SK-N-SH (cell line): ENCODE results near the gene DIS3. TPM values are rescaled to one million over a fixed set of nuclear protein-coding genes. Genes with fewer than 3 reads are reported as not detected.
A peak's percentile ranks its signal among the peaks of the same experiment; 100 is the strongest.

Source experiments
- CTCF ChIA-PET: fragments of 300-600, 350-600 bp; formaldehyde crosslinking; extraction: SDS; loops from one replicate; lab custom pipeline; 2021; lab: Yijun Ruan, JAX
- POLR2A ChIA-PET: fragments of 350-600 bp; sonication (Branson Sonifier 250); formaldehyde crosslinking; extraction: SDS; loops from one replicate; lab custom pipeline; 2020; ENCODE audit warnings: antibody characterized with exemption, inconsistent platforms; lab: Yijun Ruan, JAX
- DNase-seq: peaks from one replicate; pipeline ENCODE4 v3.0.0; 2012
- H2AFZ ChIP-seq: fragments of 200-600 bp; sonication (generic); 2 replicates; pipeline ENCODE4 v1.8.1; 2016; ENCODE audit warnings: antibody characterized with exemption, mild to moderate bottlenecking, low read depth
- H3F3A ChIP-seq: fragments of 200-600 bp; sonication (generic); replicated peaks from 2 replicates; pipeline ENCODE3; 2016; ENCODE audit warnings: antibody characterized with exemption, mild to moderate bottlenecking; ENCODE audit not compliant: insufficient read depth
- H3K27ac ChIP-seq, 2 experiments: fragments of 200-500 bp in 1 of 2; fragments of 200-600 bp in 1 of 2; sonication (Bioruptor generic) in 1 of 2; sonication (generic), shearing (Covaris generic) in 1 of 2; 2 replicates each; pipeline versions ENCODE4 v1.5.1 to v1.6.1; 2014 to 2016; ENCODE audit warnings: low read depth in 2 of 2, inconsistent platforms in 1 of 2, low read length in 1 of 2, mild to moderate bottlenecking in 1 of 2, mixed read lengths in 1 of 2
- H3K27me3 ChIP-seq: fragments of 200-600 bp; sonication (generic), shearing (Covaris generic); 2 replicates; pipeline ENCODE4 v1.6.1; 2016; ENCODE audit warnings: mixed run types; ENCODE audit not compliant: insufficient read depth
- H3K36me3 ChIP-seq, 2 experiments: fragments of 200-500 bp in 1 of 2; fragments of 200-600 bp in 1 of 2; sonication (Bioruptor generic) in 1 of 2; sonication (generic) in 1 of 2; replicated peaks in 1 of 2; 2 replicates each; pipeline versions ENCODE3 to v1.5.1; 2014 to 2016; ENCODE audit warnings: low read length in 1 of 2, mild to moderate bottlenecking in 1 of 2; ENCODE audit not compliant: insufficient read depth in 2 of 2, control insufficient read depth in 1 of 2
- H3K4me1 ChIP-seq, 2 experiments: fragments of 200-500 bp in 1 of 2; fragments of 200-600 bp in 1 of 2; sonication (Bioruptor generic) in 1 of 2; sonication (generic), shearing (Covaris generic) in 1 of 2; 2 replicates each; pipeline versions ENCODE4 v1.5.1 to v1.6.1; 2014 to 2016; ENCODE audit warnings: low read depth in 1 of 2, low read length in 1 of 2, mixed run types in 1 of 2; ENCODE audit not compliant: insufficient read depth in 2 of 2, control insufficient read depth in 1 of 2
- H3K4me2 ChIP-seq: fragments of 200-600 bp; sonication (generic), shearing (Covaris generic); 2 replicates; pipeline ENCODE4 v1.6.1; 2017; ENCODE audit warnings: mixed run types
- H3K4me3 ChIP-seq, 2 experiments: fragments of 200-500 bp in 1 of 2; fragments of 200-600 bp in 1 of 2; sonication (Bioruptor generic) in 1 of 2; sonication (generic), shearing (Covaris generic) in 1 of 2; 2 replicates each; pipeline versions ENCODE4 v1.5.1 to v1.8.1; 2014 to 2016; ENCODE audit warnings: low read depth in 2 of 2, inconsistent platforms in 1 of 2, low read length in 1 of 2, mild to moderate bottlenecking in 1 of 2, mixed read lengths in 1 of 2, moderate library complexity in 1 of 2
- H3K79me2 ChIP-seq: fragments of 200-600 bp; sonication (generic); 2 replicates; pipeline ENCODE4 v1.8.1; 2017; ENCODE audit warnings: mild to moderate bottlenecking; ENCODE audit not compliant: insufficient read depth
- H3K9ac ChIP-seq: fragments of 200-600 bp; sonication (generic); 2 replicates; pipeline ENCODE4 v1.6.1; 2017; ENCODE audit warnings: mixed run types
- H3K9me2 ChIP-seq: fragments of 200-600 bp; sonication (generic); 2 replicates; pipeline ENCODE4 v1.6.1; 2017; ENCODE audit warnings: mixed run types
- H3K9me3 ChIP-seq: fragments of 200-600 bp; sonication (generic); 2 replicates; pipeline ENCODE4 v1.6.1; 2017; ENCODE audit warnings: mixed run types, mild to moderate bottlenecking, moderate library complexity
- H4K20me1 ChIP-seq: fragments of 200-600 bp; sonication (generic); 2 replicates; pipeline ENCODE4 v1.6.1; 2017; ENCODE audit warnings: mild to moderate bottlenecking, mixed run types; ENCODE audit not compliant: insufficient read depth
- CHD2 ChIP-seq: fragments of 150-350 bp; IDR thresholded peaks from 2 replicates; pipeline ENCODE4 v1.6.1; 2018; ENCODE audit warnings: low read length; ENCODE audit not compliant: partially characterized antibody
- ELF1 ChIP-seq: IDR thresholded peaks from 2 replicates; pipeline ENCODE4 v1.4.0; 2012
- EP300 ChIP-seq, 2 experiments: IDR thresholded peaks; 2 replicates each; pipeline versions ENCODE4 v1.4.0 to v1.6.1; 2012; ENCODE audit warnings: borderline replicate concordance in 1 of 2, low read depth in 1 of 2, low read length in 1 of 2
- FOXJ3 ChIP-seq: sonication (generic); formaldehyde crosslinking; IDR thresholded peaks from 2 replicates; pipeline ENCODE4 v1.5.1; 2020; ENCODE audit warnings: mild to moderate bottlenecking, missing genetic modification reagents
- FOXM1 ChIP-seq: IDR thresholded peaks from 2 replicates; pipeline ENCODE4 v1.4.0; 2012; ENCODE audit warnings: low read depth, mild to moderate bottlenecking
- RXRA ChIP-seq: IDR thresholded peaks from 2 replicates; pipeline ENCODE4 v1.4.0; 2012; ENCODE audit warnings: low read depth, mild to moderate bottlenecking, borderline replicate concordance
- SIN3A ChIP-seq: IDR thresholded peaks from 2 replicates; pipeline ENCODE4 v1.6.1; 2012; ENCODE audit warnings: low read depth, mild to moderate bottlenecking, low read length, moderate library complexity, borderline replicate concordance
- WGBS: methylation state at CpG from one replicate; pipeline ENCODE4 v1.1.6; 2017; ENCODE audit warnings: low lambda C conversion rate; 5-methylcytosine and 5-hydroxymethylcytosine counted together
- polyA plus RNA-seq, 3 experiments: library from polyadenylated mRNA; depleted of rRNA; stranded (reverse); fragments of >200 nt; gene quantifications; 2 replicates each; pipeline ENCODE4 v1.2.3, GENCODE V29; 2012
- TF ChIP-seq, protein P1 (sequence below): IDR thresholded peaks from 2 replicates; pipeline ENCODE4 v1.4.0; 2012; ENCODE audit warnings: low read depth, borderline replicate concordance
- TF ChIP-seq, protein P2 (sequence below): IDR thresholded peaks from 2 replicates; pipeline ENCODE4 v1.6.1; 2012; ENCODE audit warnings: mild to moderate bottlenecking, low read depth, low read length, moderate library complexity
- TF ChIP-seq, protein P3 (sequence below): fragments of 150-350 bp; IDR thresholded peaks from 2 replicates; pipeline ENCODE4 v1.6.1; 2016; ENCODE audit warnings: mild to moderate bottlenecking, low read depth, low read length

The DIS3 gene
- polyA plus RNA-seq, 1 of the 3 experiments (the other 2 are of a cell fraction), result 15.7 TPM

DNA sequence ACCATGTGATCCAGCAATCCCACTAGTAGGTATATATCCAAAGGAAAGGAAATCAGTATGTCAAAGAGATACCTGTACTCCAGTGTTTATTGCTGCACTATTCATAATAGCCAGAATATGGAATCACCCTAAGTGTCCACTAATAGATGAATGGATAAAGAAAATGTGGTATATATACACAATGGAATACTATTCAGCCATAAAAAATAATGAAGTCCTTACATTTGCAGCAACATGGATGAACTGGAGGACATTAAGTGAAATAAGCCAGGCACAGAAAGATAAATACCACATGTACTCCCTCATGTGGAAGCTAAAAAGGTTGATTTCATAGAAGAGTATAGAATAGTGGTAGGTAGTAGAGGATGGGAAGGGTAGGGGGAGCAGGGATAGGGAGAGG, 30.5 kb downstream of the DIS3 start:
- H3F3A ChIP-seq, result peaks cover 5% of the 10 kb centered on the region
- H3K79me2 ChIP-seq, result peaks cover 60% of the 10 kb centered on the region
- H3K4me1 ChIP-seq, result no peaks in the 10 kb centered on the region
- no peak for DNase-seq
- POLR2A ChIA-PET, result no interaction called here
- no peak overlapping the region for H3K9ac ChIP-seq
- no peak overlapping the region for H3K27ac ChIP-seq
- peaks cover 67 to 75% of the 10 kb centered on the region in 2 experiments for H3K36me3 ChIP-seq
- TF ChIP-seq SIN3A, result no peak
- TF ChIP-seq, protein P1, sequence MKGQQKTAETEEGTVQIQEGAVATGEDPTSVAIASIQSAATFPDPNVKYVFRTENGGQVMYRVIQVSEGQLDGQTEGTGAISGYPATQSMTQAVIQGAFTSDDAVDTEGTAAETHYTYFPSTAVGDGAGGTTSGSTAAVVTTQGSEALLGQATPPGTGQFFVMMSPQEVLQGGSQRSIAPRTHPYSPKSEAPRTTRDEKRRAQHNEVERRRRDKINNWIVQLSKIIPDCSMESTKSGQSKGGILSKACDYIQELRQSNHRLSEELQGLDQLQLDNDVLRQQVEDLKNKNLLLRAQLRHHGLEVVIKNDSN, result no peak
- TF ChIP-seq, protein P2, sequence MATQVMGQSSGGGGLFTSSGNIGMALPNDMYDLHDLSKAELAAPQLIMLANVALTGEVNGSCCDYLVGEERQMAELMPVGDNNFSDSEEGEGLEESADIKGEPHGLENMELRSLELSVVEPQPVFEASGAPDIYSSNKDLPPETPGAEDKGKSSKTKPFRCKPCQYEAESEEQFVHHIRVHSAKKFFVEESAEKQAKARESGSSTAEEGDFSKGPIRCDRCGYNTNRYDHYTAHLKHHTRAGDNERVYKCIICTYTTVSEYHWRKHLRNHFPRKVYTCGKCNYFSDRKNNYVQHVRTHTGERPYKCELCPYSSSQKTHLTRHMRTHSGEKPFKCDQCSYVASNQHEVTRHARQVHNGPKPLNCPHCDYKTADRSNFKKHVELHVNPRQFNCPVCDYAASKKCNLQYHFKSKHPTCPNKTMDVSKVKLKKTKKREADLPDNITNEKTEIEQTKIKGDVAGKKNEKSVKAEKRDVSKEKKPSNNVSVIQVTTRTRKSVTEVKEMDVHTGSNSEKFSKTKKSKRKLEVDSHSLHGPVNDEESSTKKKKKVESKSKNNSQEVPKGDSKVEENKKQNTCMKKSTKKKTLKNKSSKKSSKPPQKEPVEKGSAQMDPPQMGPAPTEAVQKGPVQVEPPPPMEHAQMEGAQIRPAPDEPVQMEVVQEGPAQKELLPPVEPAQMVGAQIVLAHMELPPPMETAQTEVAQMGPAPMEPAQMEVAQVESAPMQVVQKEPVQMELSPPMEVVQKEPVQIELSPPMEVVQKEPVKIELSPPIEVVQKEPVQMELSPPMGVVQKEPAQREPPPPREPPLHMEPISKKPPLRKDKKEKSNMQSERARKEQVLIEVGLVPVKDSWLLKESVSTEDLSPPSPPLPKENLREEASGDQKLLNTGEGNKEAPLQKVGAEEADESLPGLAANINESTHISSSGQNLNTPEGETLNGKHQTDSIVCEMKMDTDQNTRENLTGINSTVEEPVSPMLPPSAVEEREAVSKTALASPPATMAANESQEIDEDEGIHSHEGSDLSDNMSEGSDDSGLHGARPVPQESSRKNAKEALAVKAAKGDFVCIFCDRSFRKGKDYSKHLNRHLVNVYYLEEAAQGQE, result no peak
- TF ChIP-seq ELF1, result no peak
- TF ChIP-seq FOXM1, result no peak
- TF ChIP-seq EP300 (IDR thresholded peaks at IDR 0.05; ENCODE audit: borderline replicate concordance in 1 of 2, low read depth in 1 of 2, low read length in 1 of 2), result no peak
- TF ChIP-seq, protein P3, sequence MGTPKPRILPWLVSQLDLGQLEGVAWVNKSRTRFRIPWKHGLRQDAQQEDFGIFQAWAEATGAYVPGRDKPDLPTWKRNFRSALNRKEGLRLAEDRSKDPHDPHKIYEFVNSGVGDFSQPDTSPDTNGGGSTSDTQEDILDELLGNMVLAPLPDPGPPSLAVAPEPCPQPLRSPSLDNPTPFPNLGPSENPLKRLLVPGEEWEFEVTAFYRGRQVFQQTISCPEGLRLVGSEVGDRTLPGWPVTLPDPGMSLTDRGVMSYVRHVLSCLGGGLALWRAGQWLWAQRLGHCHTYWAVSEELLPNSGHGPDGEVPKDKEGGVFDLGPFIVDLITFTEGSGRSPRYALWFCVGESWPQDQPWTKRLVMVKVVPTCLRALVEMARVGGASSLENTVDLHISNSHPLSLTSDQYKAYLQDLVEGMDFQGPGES, result no peak
- TF ChIP-seq, all 33 proteins: peak for 0
- Histone ChIP-seq H3K9me2 (no peaks in the 10 kb centered on the region), H3K4me2 (no peak overlapping the region), H2AFZ (no peak overlapping the region), H3K4me3 (no peak overlapping the region), H3K27me3 (no peaks in the 10 kb centered on the region), H3K9me3 (no peaks in the 10 kb centered on the region), H4K20me1 (no peaks in the 10 kb centered on the region)
- CTCF ChIA-PET, result interaction anchor here (1.2 kb wide), 1 partner anchor 18 kb away, joined by 3 read pairs; no protein-coding TSS in a partner anchor

DNA sequence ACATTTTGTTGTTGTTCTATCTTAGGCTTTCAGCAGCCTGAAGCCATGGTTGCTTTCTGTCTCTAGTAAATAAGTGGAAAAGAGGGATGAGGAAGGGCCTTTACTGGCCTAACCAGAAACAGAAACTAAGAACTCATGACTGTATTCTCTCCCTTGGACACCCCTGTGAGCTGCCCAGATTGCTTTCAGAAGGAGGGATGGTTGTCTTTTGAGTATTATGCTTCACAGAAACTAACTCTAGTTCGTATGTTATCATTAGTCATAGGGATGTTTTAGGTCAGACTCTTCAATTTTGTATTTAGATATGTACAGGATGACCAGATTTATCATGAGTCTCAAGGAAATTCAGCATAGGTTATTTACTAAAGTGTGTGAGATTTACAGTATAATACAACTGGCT, 36.4 kb downstream of the DIS3 start:
- H3K4me1 ChIP-seq, result no peaks in the 10 kb centered on the region
- H3K9me3 ChIP-seq, result no peaks in the 10 kb centered on the region
- no peaks in the 10 kb centered on the region for H3K27me3 ChIP-seq
- H3K27ac ChIP-seq, result peak overlapping the region in 1 of 2 experiments; percentile 40; a peak in 3 of 4 replicates
- no peak overlapping the region for H3K9ac ChIP-seq
- H3K4me3 ChIP-seq, result no peak overlapping the region
- H2AFZ ChIP-seq, result no peak overlapping the region
- TF ChIP-seq RXRA (no peak), CHD2 (no peak), FOXJ3 (CRISPR knock-in tag) (no peak), ELF1 (no peak)
- WGBS, result 71% methylated on average over 1 of the region's 1 CpG
- H3K9me2 ChIP-seq, result no peaks in the 10 kb centered on the region
- H3F3A ChIP-seq, result no peaks in the 10 kb centered on the region
- H3K4me2 ChIP-seq, result no peak overlapping the region; the same call in 1 of the 2 replicates
- peaks cover 50% of the 10 kb centered on the region; the same call in 1 of the 2 replicates for H3K79me2 ChIP-seq
- peaks cover 55 to 56% of the 10 kb centered on the region in 2 experiments for H3K36me3 ChIP-seq
- DNase-seq, result no peak
- ChIA-PET POLR2A (no interaction called here), CTCF (interaction anchor here (1.2 kb wide), 1 partner anchor 22 kb away, joined by 3 read pairs; no protein-coding TSS in a partner anchor)
- no peaks in the 10 kb centered on the region for H4K20me1 ChIP-seq
